GM18499 (cell line): Measurements from ENCODE around the gene SLC35E3.

ENCODE experiments used
- ATAC-seq: cut with Tn5 transposase; IDR thresholded peaks from one replicate; pipeline ENCODE4 v1.9.1; 2021; ENCODE audit warnings: moderate number of reproducible peaks; ENCODE audit not compliant: insufficient read depth, unreplicated experiment

The SLC35E3 gene

GRCh38 chr12:68768431-68768939 is 22.5 kb downstream of the SLC35E3 start:
- no peak for ATAC-seq

GRCh38 chr12:68769941-68770340 is 24.0 kb downstream of the SLC35E3 start:
- no peak for ATAC-seq

DNA sequence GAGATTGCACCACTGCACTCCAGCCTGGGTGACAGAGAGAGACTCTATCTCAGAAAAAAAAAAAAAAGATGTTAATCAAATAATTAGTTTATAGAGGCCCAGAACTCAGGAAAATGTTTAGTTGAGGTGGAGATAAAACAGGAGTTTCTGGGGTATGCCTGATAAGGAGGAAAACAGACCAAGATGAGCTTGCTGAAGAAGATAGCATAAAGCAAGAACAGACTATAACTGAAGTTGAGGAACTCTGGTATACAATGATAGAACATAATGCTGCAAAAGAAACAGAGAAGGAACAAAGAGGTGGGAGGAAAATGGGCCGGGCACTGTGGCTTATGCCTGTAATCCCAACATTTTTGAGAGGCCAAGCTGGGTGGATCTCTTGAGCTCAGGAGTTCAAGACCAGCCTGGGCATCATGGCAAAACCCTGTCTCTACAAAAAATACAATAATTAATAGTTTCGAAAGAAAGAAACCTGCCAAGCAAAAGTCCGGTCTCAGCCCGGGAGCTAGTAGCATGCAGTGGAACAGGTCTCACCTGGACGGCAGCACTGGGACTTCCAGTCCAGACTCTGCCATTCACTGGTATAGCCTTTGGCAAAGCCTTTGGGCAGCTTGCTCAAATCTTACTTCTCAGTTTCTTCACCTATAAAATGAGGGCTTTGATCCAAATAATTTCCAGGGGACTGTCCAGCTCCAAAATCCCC is 25.4 kb downstream of the SLC35E3 start:
- ATAC-seq = no peak

GRCh38 chr12:68772714-68773113 is 26.7 kb downstream of the SLC35E3 start:
- ATAC-seq = no peak

- no peak for ATAC-seq
Measured at GRCh38 chr12:68773582-68773981, 27.6 kb downstream of the SLC35E3 start.

DNA sequence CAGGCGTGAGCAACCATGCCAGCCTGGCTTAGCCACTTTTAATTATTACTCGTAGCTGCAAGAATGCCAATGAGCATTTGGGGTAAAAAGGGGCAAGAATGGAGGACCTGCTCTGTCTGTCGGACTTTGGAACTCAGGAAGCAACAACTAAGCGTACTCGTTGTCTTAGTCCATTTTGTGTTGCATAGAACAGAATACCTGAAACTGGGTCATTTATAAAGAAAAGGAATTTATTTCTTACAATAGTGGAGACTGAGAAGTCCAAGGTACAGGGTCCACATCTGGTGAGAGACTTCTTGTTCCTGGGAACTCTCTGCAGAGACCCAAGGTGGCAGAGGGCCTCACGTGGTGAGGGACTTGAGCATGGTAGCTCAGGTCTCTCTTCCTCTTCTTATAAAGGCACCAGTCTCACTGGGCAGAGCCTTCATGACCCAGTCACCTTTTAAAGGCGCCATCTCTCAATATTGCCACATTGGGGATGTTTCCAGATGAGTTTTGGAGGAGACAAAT is 29.2 kb downstream of the SLC35E3 start:
- no peak for ATAC-seq

DNA sequence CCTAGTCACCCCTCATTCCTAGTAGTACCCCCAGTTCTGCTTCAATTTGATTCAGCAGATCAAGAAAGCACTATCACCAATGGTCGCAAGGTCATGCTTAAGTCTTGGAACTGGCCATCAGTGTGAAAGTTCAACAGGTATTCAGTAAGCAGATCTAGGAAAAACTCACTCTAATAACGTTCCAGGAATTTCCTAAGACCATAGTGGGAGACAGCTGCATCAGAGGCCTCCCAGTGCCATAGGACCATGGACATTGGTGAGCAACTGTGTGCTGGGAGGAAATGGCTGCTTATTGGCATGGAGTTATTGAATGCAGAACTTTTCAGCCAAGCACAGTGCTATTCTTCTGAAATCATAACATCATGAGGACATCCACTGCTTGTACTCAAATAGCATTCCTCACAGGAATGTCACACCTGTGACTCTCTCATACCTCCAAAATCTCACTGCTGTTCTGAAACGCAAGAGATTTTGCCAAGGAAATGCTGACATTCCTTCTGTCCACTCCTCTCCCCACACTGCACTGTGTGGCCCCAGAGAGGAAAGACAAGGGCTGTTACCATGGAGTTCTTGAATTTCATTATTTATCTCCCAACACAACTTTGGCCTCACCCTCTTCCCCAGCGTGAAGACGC is 31.1 kb downstream of the SLC35E3 start:
- ATAC-seq = no peak

DNA sequence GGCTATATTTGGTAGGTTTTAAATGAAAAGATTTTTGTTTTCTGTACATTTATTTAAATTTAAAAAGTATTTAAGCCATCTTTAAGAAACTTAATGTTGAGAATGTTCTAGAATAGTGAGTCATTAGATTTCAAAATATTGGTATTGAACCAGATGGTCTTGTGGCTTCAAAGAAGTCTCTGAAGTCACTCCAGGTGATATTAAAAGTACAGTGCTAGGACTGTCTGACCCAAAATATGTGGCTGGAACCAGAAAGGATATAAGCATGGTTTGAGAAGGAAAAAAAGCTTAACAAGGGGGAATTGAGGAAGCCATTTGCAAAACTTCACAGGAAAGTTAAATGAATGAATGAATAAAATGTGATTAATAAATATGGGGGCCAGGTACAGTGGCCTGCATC is 33.3 kb downstream of the SLC35E3 start:
- ATAC-seq = no peak

DNA sequence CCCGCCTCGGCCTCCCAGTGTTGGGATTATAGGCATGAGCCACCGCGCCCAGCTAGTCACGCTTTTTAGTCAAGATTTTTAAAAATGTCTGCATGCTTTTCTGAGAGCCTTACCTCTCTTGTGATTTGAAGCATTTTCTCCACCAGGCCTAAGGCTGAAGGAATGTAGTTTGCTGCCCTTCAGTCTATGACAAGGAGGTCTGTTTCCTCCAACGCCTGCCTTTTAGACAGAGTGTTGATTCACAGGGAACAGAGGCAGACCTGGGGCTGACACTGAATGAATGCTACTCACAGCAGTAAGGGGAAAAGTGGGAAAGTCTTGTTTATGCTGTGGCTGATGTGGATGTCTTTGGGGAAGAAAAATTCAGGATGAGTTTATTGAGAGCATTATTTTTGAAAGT is 34.8 kb downstream of the SLC35E3 start:
- ATAC-seq = no peak

GRCh38 chr12:68781728-68782127 is 35.8 kb downstream of the SLC35E3 start:
- no peak for ATAC-seq

GRCh38 chr12:68784015-68784414 is 38.0 kb downstream of the SLC35E3 start:
- ATAC-seq = no peak

GRCh38 chr12:68785358-68785757 is 39.4 kb downstream of the SLC35E3 start:
- ATAC-seq = no peak

DNA sequence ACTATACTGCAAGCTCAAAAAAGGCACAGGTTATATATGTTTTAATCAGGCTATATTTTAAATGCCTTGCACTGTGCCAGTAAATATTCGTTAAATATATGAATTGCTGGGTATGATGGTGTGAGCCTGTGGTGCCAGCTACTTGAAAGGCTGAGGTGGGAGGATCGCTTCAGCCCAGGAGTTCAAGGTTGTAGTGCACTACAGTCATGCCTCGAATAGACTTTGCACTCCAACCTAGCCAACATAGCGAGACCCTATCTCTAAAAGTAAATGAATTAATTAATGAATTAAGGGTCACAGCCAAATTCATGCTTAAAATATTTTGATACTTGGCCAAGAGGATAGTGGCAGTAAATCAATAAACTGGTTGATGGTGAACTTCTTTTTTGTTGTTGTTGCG is 39.8 kb downstream of the SLC35E3 start:
- no peak for ATAC-seq

DNA sequence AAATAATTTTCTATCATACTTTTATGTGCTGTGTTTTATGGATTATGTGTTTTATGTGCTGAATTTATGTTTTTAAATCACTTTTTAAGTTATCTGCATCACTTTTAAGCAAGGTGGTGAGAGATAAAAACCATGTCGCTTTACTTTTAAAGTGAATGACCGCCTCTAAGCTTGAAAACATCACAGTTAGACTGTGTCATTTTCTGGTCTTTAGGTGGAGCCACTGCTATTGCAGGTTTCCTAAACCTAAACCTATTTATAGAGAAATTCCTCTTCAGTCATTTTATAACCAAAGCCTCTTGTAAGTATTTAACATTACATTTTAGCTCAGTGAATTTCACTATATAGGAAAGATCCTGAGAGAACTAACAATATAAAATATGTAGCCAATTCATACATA is 41.0 kb downstream of the SLC35E3 start:
- no peak for ATAC-seq

DNA sequence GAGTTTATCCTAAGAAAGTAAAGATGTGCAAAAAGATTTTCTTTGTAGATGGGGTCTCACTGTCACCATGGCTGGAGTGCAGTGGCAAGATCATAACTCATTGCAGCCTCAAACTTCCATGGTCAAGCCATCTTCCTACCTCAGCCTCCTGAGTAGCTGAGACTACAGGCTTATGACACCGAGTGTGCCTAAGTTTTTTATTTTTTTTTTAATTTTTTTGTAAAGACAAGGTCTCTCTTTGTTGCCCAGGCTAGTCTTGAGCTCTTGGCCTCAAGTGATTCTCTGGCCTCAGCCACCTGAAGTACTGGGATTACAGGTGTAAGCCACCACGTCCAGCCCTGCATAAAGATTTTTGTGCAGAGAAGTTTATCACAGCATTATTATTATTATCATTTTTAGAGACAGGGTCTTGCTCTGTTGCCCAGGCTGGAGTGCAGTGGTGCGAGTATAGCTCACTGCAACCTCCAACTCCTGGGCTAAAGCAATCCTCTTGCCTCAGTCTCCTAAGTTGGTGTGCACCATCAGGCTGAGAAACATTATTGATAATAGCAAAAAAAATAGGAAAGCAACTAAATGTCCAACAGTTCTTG is 42.7 kb downstream of the SLC35E3 start:
- ATAC-seq = no peak

- no peak for ATAC-seq
Measured at GRCh38 chr12:68789144-68789878, 43.3 kb downstream of the SLC35E3 start.

GRCh38 chr12:68790081-68790951 is 44.3 kb downstream of the SLC35E3 start:
- ATAC-seq = no peak

DNA sequence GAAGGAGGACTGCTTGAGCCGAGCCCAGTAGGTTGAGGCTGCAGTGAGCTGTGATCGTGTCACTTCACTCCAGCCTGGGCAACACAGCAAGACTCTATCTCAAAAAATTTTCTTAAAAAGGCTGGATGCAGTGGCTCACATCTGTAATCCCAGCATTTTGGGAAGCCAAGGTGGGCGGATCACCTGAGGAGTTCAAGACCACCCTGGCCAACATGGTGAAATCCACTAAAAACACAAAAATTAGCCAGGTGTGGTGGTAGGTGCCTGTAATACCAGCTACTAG is 44.9 kb downstream of the SLC35E3 start:
- no peak for ATAC-seq

GRCh38 chr12:68791897-68792481 is 46.0 kb downstream of the SLC35E3 start:
- ATAC-seq = no peak

- peak; percentile 62 for ATAC-seq
Measured at GRCh38 chr12:68792952-68793351, 47.0 kb downstream of the SLC35E3 start.
